ENCODE measurements around the gene KCNMB2. TPM values are rescaled to one million over a fixed set of nuclear protein-coding genes. Genes with fewer than 3 reads are reported as not detected.

Gene KCNMB2
- total RNA-seq, 1 experiment from 2014 or later, result not detected

GRCh38 chr3:178655488-178655887 lies 119.3 kb downstream of the KCNMB2 start:
- ChIA-PET POLR2A (no interaction called here), CTCF (no interaction called here)
- ATAC-seq, result no peak
- H3K27ac Mint-ChIP-seq, result no peak overlapping the region
- H3K4me3 Mint-ChIP-seq, result no peak overlapping the region
- TF ChIP-seq E2F4 (CRISPR knock-in tag; IDR thresholded peaks at IDR 0.05; ENCODE audit: borderline replicate concordance, low read depth), result no peak
- TF ChIP-seq, protein P1, sequence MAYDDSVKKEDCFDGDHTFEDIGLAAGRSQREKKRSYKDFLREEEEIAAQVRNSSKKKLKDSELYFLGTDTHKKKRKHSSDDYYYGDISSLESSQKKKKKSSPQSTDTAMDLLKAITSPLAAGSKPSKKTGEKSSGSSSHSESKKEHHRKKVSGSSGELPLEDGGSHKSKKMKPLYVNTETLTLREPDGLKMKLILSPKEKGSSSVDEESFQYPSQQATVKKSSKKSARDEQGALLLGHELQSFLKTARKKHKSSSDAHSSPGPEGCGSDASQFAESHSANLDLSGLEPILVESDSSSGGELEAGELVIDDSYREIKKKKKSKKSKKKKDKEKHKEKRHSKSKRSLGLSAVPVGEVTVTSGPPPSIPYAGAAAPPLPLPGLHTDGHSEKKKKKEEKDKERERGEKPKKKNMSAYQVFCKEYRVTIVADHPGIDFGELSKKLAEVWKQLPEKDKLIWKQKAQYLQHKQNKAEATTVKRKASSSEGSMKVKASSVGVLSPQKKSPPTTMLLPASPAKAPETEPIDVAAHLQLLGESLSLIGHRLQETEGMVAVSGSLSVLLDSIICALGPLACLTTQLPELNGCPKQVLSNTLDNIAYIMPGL (CRISPR knock-in tag; IDR thresholded peaks at IDR 0.05), result no peak
- no peak for TF ChIP-seq NFATC4 (CRISPR knock-in tag; IDR thresholded peaks at IDR 0.05)
- no peak for DNase-seq (ENCODE audit: low spot score)
- no peaks in the 10 kb centered on the region for H3K36me3 Mint-ChIP-seq
- H3K4me1 Mint-ChIP-seq, result no peaks in the 10 kb centered on the region
- no peaks in the 10 kb centered on the region for H3K27me3 Mint-ChIP-seq (ENCODE audit: low read depth)
- peaks cover 24% of the 10 kb centered on the region for H3K9me3 Mint-ChIP-seq

GRCh38 chr3:178658694-178659325 lies 122.6 kb downstream of the KCNMB2 start:
- POLR2A ChIA-PET, result no interaction called here
- no peaks in the 10 kb centered on the region for H3K36me3 Mint-ChIP-seq

GRCh38 chr3:178663201-178663934 lies 127.1 kb downstream of the KCNMB2 start:
- ChIA-PET CTCF (interaction anchor here (0.6 to 1.0 kb wide), 2 partner anchors 114 to 229 kb away, joined by 3 to 4 read pairs; no protein-coding TSS in a partner anchor), POLR2A (no interaction called here)
- no peaks in the 10 kb centered on the region for H3K27me3 Mint-ChIP-seq (ENCODE audit: low read depth)
- no peak overlapping the region for H3K27ac Mint-ChIP-seq
- H3K4me1 Mint-ChIP-seq, result no peaks in the 10 kb centered on the region
- H3K4me3 Mint-ChIP-seq, result no peak overlapping the region
- H3K36me3 Mint-ChIP-seq, result no peaks in the 10 kb centered on the region
- no peak for DNase-seq (ENCODE audit: low spot score)
- no peak for ATAC-seq
- peaks cover 8% of the 10 kb centered on the region; the same call in 1 of the 2 replicates for H3K9me3 Mint-ChIP-seq
- TF ChIP-seq, protein P1 (CRISPR knock-in tag; IDR thresholded peaks at IDR 0.05), result no peak
- TF ChIP-seq, protein P2, sequence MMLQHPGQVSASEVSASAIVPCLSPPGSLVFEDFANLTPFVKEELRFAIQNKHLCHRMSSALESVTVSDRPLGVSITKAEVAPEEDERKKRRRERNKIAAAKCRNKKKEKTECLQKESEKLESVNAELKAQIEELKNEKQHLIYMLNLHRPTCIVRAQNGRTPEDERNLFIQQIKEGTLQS (CRISPR knock-in tag; conservative IDR thresholded peaks at IDR 0.05), result no peak
- TF ChIP-seq, protein P3, sequence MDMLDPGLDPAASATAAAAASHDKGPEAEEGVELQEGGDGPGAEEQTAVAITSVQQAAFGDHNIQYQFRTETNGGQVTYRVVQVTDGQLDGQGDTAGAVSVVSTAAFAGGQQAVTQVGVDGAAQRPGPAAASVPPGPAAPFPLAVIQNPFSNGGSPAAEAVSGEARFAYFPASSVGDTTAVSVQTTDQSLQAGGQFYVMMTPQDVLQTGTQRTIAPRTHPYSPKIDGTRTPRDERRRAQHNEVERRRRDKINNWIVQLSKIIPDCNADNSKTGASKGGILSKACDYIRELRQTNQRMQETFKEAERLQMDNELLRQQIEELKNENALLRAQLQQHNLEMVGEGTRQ (CRISPR knock-in tag; IDR thresholded peaks at IDR 0.05), result no peak
- TF ChIP-seq SP1 (CRISPR knock-in tag; conservative IDR thresholded peaks at IDR 0.05), result no peak
- no peak for TF ChIP-seq ZNF512 (CRISPR knock-in tag; IDR thresholded peaks at IDR 0.05; ENCODE audit: borderline replicate concordance)

More at GRCh38 chr3:178658694-178659325, 122.6 kb downstream of the KCNMB2 start:
- CTCF ChIA-PET, result no interaction called here
- H3K4me3 Mint-ChIP-seq, result no peak overlapping the region
- ATAC-seq (no peak), DNase-seq (ENCODE audit: low spot score) (no peak)
- no peaks in the 10 kb centered on the region for H3K27me3 Mint-ChIP-seq (ENCODE audit: low read depth)
- no peak for TF ChIP-seq KAT7 (CRISPR knock-in tag; IDR thresholded peaks at IDR 0.05; ENCODE audit: borderline replicate concordance)
- no peak for TF ChIP-seq NFYB (CRISPR knock-in tag; conservative IDR thresholded peaks at IDR 0.05; ENCODE audit: low read depth)
- TF ChIP-seq NFATC4 (CRISPR knock-in tag; IDR thresholded peaks at IDR 0.05), result no peak
- TF ChIP-seq SOX15 (CRISPR knock-in tag; IDR thresholded peaks at IDR 0.05), result no peak
- TF ChIP-seq ATF1 (CRISPR knock-in tag; IDR thresholded peaks at IDR 0.05), result no peak
- TF ChIP-seq ZNF512 (CRISPR knock-in tag; IDR thresholded peaks at IDR 0.05; ENCODE audit: borderline replicate concordance), result no peak
- no peak for TF ChIP-seq FOXP1 (CRISPR knock-in tag; IDR thresholded peaks at IDR 0.05; ENCODE audit: borderline replicate concordance)
- no peak for TF ChIP-seq ZNF423 (CRISPR knock-in tag; IDR thresholded peaks at IDR 0.05)
- no peak for TF ChIP-seq CREB1 (CRISPR knock-in tag; IDR thresholded peaks at IDR 0.05)
- no peak for TF ChIP-seq GABPB1 (CRISPR knock-in tag; IDR thresholded peaks at IDR 0.05)
- no peak for TF ChIP-seq OVOL2 (CRISPR knock-in tag; IDR thresholded peaks at IDR 0.05; ENCODE audit: borderline replicate concordance)
- TF ChIP-seq ZBTB21 (CRISPR knock-in tag; IDR thresholded peaks at IDR 0.05; ENCODE audit: borderline replicate concordance), result no peak
- no peak for TF ChIP-seq JAZF1 (CRISPR knock-in tag; IDR thresholded peaks at IDR 0.05)
- no peak for TF ChIP-seq GRHL2 (CRISPR knock-in tag; IDR thresholded peaks at IDR 0.05; ENCODE audit: insufficient replicate concordance, severe bottlenecking)
- TF ChIP-seq ELF4 (CRISPR knock-in tag; IDR thresholded peaks at IDR 0.05; ENCODE audit: low read depth), result no peak
- TF ChIP-seq, protein P4, sequence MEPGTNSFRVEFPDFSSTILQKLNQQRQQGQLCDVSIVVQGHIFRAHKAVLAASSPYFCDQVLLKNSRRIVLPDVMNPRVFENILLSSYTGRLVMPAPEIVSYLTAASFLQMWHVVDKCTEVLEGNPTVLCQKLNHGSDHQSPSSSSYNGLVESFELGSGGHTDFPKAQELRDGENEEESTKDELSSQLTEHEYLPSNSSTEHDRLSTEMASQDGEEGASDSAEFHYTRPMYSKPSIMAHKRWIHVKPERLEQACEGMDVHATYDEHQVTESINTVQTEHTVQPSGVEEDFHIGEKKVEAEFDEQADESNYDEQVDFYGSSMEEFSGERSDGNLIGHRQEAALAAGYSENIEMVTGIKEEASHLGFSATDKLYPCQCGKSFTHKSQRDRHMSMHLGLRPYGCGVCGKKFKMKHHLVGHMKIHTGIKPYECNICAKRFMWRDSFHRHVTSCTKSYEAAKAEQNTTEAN (CRISPR knock-in tag; IDR thresholded peaks at IDR 0.05), result no peak
- no peak for TF ChIP-seq NFE2L1 (CRISPR knock-in tag; IDR thresholded peaks at IDR 0.05)
- H3K27ac Mint-ChIP-seq, result no peak overlapping the region
- peaks cover 16% of the 10 kb centered on the region for H3K9me3 Mint-ChIP-seq
- H3K4me1 Mint-ChIP-seq, result no peaks in the 10 kb centered on the region
